Astrocyte (in vitro differentiated cells and primary cell): Measurements from ENCODE around the gene UNG. TPM values are rescaled to one million over a fixed set of nuclear protein-coding genes. Genes with fewer than 3 reads are reported as not detected.

Experiments used
- DNase-seq: peaks from one replicate; pipeline ENCODE4 v3.0.0-alpha.2; 2010; ENCODE audit warnings: low read depth
- FAIRE-seq: peaks from 2 replicates; lab custom pipeline; 2011; peaks lifted over from hg19 to GRCh38; lab: Jason Lieb, UNC
- H2AFZ ChIP-seq: 2 replicates; pipeline ENCODE4 v1.6.0; 2012; ENCODE audit warnings: low read depth, low read length, inconsistent platforms
- H3K27ac ChIP-seq: 2 replicates; pipeline ENCODE4 v1.5.1; 2011; ENCODE audit warnings: low read depth, low read length, inconsistent platforms
- H3K27me3 ChIP-seq: 2 replicates; pipeline ENCODE4 v1.6.0; 2011; ENCODE audit warnings: low read length, inconsistent platforms; ENCODE audit not compliant: insufficient read depth
- H3K36me3 ChIP-seq: 2 replicates; pipeline ENCODE4 v1.5.1; 2011; ENCODE audit warnings: low read length, inconsistent platforms; ENCODE audit not compliant: insufficient read depth
- H3K4me1 ChIP-seq: 2 replicates; pipeline ENCODE4 v1.5.1; 2011; ENCODE audit warnings: low read length, inconsistent platforms; ENCODE audit not compliant: insufficient read depth
- H3K4me2 ChIP-seq: 2 replicates; pipeline ENCODE4 v1.6.0; 2012; ENCODE audit warnings: low read length, inconsistent platforms
- H3K4me3 ChIP-seq: 2 replicates; pipeline ENCODE4 v1.5.1; 2011; ENCODE audit warnings: low read depth, mild to moderate bottlenecking, low read length, inconsistent platforms; ENCODE audit not compliant: insufficient read depth
- H3K79me2 ChIP-seq: 2 replicates; pipeline ENCODE4 v1.6.0; 2012; ENCODE audit warnings: mild to moderate bottlenecking, low read length, inconsistent platforms; ENCODE audit not compliant: insufficient read depth
- H3K9ac ChIP-seq: 2 replicates; pipeline ENCODE4 v1.6.0; 2012; ENCODE audit warnings: mild to moderate bottlenecking, low read length, inconsistent platforms
- H3K9me3 ChIP-seq: 2 replicates; pipeline ENCODE4 v1.5.1; 2012; ENCODE audit warnings: low read depth, mild to moderate bottlenecking, low read length, inconsistent platforms; ENCODE audit not compliant: insufficient read depth
- H4K20me1 ChIP-seq: 2 replicates; pipeline ENCODE4 v1.6.0; 2012; ENCODE audit warnings: low read length, inconsistent platforms; ENCODE audit not compliant: insufficient read depth
- H3K27ac Mint-ChIP-seq: one replicate; pipeline ENCODE4 v1.8.0; 2021; ENCODE audit warnings: mild to moderate bottlenecking, mixed read lengths; ENCODE audit not compliant: unreplicated experiment
- H3K27me3 Mint-ChIP-seq: one replicate; pipeline ENCODE4 v1.8.0; 2021; ENCODE audit warnings: low read depth, mixed read lengths; ENCODE audit not compliant: unreplicated experiment
- H3K36me3 Mint-ChIP-seq: one replicate; pipeline ENCODE4 v1.8.0; 2021; ENCODE audit warnings: low read depth, mixed read lengths; ENCODE audit not compliant: unreplicated experiment
- H3K4me1 Mint-ChIP-seq: one replicate; pipeline ENCODE4 v1.8.0; 2021; ENCODE audit warnings: low read depth, mixed read lengths; ENCODE audit not compliant: unreplicated experiment
- H3K4me3 Mint-ChIP-seq: one replicate; pipeline ENCODE4 v1.8.0; 2021; ENCODE audit warnings: mild to moderate bottlenecking, moderate library complexity, mixed read lengths; ENCODE audit not compliant: unreplicated experiment
- H3K9me3 Mint-ChIP-seq: one replicate; pipeline ENCODE4 v1.8.0; 2021; ENCODE audit warnings: mild to moderate bottlenecking, mixed read lengths; ENCODE audit not compliant: unreplicated experiment
- CTCF ChIP-seq: IDR thresholded peaks from 2 replicates; pipeline ENCODE4 v1.5.1; 2011; ENCODE audit warnings: low read depth, mild to moderate bottlenecking, inconsistent platforms, low read length, moderate library complexity; ENCODE audit not compliant: insufficient read depth
- EZH2 ChIP-seq: IDR thresholded peaks from 2 replicates; pipeline ENCODE4 v1.6.1; 2012; ENCODE audit warnings: mild to moderate bottlenecking, low read length, inconsistent platforms; ENCODE audit not compliant: insufficient read depth
- total RNA-seq: library from RNA; stranded (reverse); gene quantifications from 2 replicates; pipeline ENCODE4 v1.2.1, GENCODE V29; 2021

UNG gene
- total RNA-seq, 1 donor from 2014 or later, result 21.9 TPM

DNA sequence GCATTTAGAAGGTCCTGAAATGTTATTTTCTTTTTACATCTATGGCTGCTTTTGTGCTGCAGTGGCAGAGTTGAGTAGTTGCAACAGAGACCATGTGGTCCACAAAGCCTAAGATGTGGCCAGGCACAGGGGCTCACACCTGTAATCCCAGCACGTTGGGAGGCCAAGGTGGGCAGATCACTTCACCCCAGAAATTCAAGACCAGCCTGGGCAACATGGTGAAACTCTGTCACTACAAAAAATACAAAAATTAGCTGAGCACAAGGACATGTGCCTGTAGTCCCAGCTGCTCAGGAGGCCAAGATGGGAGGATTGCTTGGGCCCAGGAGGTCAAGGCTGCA is 31.6 kb upstream of the UNG start:
- H3K27ac ChIP-seq, result no peak overlapping the region
- no peak overlapping the region for H2AFZ ChIP-seq
- Mint-ChIP-seq H3K36me3 (peaks cover 12% of the 10 kb centered on the region), H3K27ac (no peak overlapping the region), H3K27me3 (no peaks in the 10 kb centered on the region), H3K4me1 (no peaks in the 10 kb centered on the region), H3K4me3 (no peak overlapping the region), H3K9me3 (peaks cover 6% of the 10 kb centered on the region)
- no peak overlapping the region for H3K9ac ChIP-seq
- H3K4me1 ChIP-seq, result no peaks in the 10 kb centered on the region
- no peaks in the 10 kb centered on the region for H3K9me3 ChIP-seq
- TF ChIP-seq CTCF (no peak), EZH2 (no peak)
- no peaks in the 10 kb centered on the region for H4K20me1 ChIP-seq
- no peak overlapping the region for H3K4me3 ChIP-seq
- no peak for DNase-seq
- H3K79me2 ChIP-seq, result no peaks in the 10 kb centered on the region
- H3K27me3 ChIP-seq, result no peaks in the 10 kb centered on the region
- FAIRE-seq, result no peak
- H3K4me2 ChIP-seq, result no peak overlapping the region
- peaks cover 15% of the 10 kb centered on the region for H3K36me3 ChIP-seq

DNA sequence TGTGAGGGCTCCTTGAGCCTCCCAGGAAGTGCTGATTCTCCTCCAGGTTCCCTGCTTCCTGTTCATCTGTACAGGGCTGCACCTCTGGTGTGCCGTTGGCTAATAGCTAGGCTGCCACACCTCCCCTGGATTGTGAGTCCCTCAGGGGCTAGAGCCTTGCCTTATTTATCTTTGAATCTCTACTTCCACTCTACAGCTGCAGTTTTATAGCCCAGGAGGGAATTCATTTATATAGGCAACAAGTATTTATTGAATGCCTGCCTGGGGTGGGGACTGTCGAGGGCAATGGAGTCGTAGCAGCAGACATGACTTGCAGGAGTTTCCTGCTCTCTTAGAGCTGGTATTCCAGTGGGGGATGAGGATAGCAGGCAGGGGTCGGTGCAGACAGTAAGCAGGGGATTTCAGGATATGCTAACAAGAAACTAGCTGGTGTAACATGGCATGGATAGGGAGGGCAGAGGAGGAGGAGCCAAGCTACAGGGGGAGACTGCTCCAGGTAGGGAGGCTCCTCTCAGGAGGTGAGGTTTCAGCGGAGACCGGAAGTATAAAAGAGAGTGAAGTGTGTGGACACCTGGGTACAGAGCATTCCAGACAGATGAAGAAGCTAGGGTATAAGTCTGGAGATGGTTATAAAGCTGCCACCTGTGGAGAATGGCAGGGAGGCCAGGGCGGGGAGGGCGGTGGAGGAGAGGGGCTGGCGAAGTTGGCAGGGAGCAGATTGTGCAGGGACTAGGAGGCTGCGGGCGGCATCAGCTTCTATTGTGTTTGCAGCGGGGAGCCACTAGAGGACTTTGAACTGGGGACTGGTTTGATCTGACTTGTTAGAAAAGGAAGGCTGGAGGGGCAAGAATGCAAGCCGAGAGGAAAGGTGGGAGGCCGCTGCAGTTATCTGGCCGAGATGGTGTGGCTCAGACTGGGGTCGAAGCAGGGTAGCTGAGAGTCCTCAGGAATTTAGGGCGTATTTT is 27.8 kb upstream of the UNG start:
- H3K36me3 ChIP-seq, result peaks cover 28% of the 10 kb centered on the region
- no peaks in the 10 kb centered on the region for H4K20me1 ChIP-seq
- H3K79me2 ChIP-seq, result no peaks in the 10 kb centered on the region
- no peaks in the 10 kb centered on the region for H3K4me1 ChIP-seq
- no peak overlapping the region for H3K27ac ChIP-seq
- H3K9me3 Mint-ChIP-seq, result peaks cover 2% of the 10 kb centered on the region
- no peak overlapping the region for H2AFZ ChIP-seq
- H3K27me3 ChIP-seq, result no peaks in the 10 kb centered on the region
- DNase-seq (no peak), FAIRE-seq (no peak)
- H3K27me3 Mint-ChIP-seq, result no peaks in the 10 kb centered on the region
- H3K27ac Mint-ChIP-seq, result no peak overlapping the region
- no peaks in the 10 kb centered on the region for H3K4me1 Mint-ChIP-seq
- H3K9ac ChIP-seq, result no peak overlapping the region
- no peaks in the 10 kb centered on the region for H3K9me3 ChIP-seq
- no peak overlapping the region for H3K4me3 ChIP-seq
- H3K36me3 Mint-ChIP-seq, result peaks cover 16% of the 10 kb centered on the region
- no peak overlapping the region for H3K4me3 Mint-ChIP-seq
- TF ChIP-seq EZH2 (no peak), CTCF (no peak)
- H3K4me2 ChIP-seq, result no peak overlapping the region

- Histone ChIP-seq H3K27me3 (no peaks in the 10 kb centered on the region), H3K27ac (no peak overlapping the region), H3K79me2 (no peaks in the 10 kb centered on the region), H3K36me3 (peaks cover 18% of the 10 kb centered on the region), H3K9me3 (no peaks in the 10 kb centered on the region), H4K20me1 (no peaks in the 10 kb centered on the region), H3K4me2 (no peak overlapping the region), H3K9ac (no peak overlapping the region), H3K4me3 (no peak overlapping the region), H3K4me1 (no peaks in the 10 kb centered on the region), H2AFZ (no peak overlapping the region)
- FAIRE-seq (no peak), DNase-seq (no peak)
- H3K4me3 Mint-ChIP-seq, result no peak overlapping the region
- peaks cover 6% of the 10 kb centered on the region for H3K9me3 Mint-ChIP-seq
- no peak for TF ChIP-seq CTCF
- no peak for TF ChIP-seq EZH2
- no peaks in the 10 kb centered on the region for H3K4me1 Mint-ChIP-seq
- no peaks in the 10 kb centered on the region for H3K27me3 Mint-ChIP-seq
- no peak overlapping the region for H3K27ac Mint-ChIP-seq
- peaks cover 27% of the 10 kb centered on the region for H3K36me3 Mint-ChIP-seq
These were observed 22.5 kb upstream of the UNG start for GRCh38 chr12:109074866-109075265.
